ENCODE results near the gene ZFP2. TPM values are rescaled to one million over a fixed set of nuclear protein-coding genes. Genes with fewer than 3 reads are reported as not detected.

Gene ZFP2
- total and polyA plus RNA-seq, 2 of the 13 experiments (the other 11 are each of a cell fraction or from before 2014, with no cell fraction given) = 0.27 to 0.42 TPM

DNA sequence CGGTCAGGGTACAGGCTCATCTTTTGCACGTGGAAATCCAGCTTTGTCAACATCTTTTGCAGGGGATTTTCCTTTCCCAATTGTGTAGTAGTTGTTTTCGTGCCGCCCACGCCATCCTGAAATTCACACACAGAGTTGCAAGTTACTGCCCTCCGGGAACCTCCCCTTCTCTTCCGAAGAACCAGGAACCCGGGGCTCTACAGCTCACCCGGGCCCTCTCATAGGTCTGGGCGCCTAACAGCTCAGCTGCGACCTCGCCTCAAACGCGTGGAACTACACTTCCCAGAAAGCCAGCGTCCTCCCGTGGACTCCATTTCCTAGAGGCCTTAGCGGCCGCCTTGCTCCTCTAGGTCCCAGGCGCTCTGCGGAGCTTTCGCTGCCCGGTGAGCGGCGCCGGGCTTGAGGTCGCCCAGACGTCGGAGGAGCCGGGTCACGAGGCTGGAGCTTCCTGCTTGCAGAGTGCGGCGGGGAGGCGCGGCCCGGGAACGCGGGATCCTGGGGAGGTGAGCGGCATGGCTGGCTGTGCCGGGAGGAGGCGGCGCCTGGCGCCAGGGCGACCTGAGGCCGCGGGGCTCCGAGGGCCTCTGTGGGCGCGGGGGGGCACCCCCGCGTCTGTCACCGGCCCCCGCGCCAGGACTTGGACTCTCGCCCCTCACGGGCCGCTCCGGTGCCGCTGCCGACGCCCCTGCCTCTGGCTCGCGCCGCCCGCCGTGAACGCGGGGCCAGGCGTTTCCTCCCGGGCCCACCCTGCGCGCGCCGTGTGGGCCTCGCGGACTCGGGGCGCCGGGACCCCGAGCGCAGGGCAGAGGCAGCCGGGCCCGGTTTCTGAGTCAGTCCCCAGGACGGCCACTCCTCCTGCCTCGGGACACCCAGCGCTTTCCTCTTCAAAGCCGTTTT, 35.8 kb upstream of the ZFP2 start, which contains the start of gene ZNF354B (continued):
- TF ChIP-seq ZNF280D (CRISPR knock-in tag; IDR thresholded peaks at IDR 0.05) = 0 out of 2 replicates have a peak, but pooled peaks have one; percentile 37
- TF ChIP-seq ZNF562 (CRISPR knock-in tag; IDR thresholded peaks at IDR 0.05; ENCODE audit: borderline replicate concordance) = no peak
- no peak for TF ChIP-seq EZH2 (conservative IDR thresholded peaks at IDR 0.05; ENCODE audit: low read depth, low read length)
- no peak for TF ChIP-seq ZNF513 (CRISPR knock-in tag; conservative IDR thresholded peaks at IDR 0.05)
- TF ChIP-seq, protein P1, sequence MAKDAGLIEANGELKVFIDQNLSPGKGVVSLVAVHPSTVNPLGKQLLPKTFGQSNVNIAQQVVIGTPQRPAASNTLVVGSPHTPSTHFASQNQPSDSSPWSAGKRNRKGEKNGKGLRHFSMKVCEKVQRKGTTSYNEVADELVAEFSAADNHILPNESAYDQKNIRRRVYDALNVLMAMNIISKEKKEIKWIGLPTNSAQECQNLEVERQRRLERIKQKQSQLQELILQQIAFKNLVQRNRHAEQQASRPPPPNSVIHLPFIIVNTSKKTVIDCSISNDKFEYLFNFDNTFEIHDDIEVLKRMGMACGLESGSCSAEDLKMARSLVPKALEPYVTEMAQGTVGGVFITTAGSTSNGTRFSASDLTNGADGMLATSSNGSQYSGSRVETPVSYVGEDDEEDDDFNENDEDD (CRISPR knock-in tag; IDR thresholded peaks at IDR 0.05; ENCODE audit: borderline replicate concordance) = peak; percentile 86
- no peak for TF ChIP-seq SETDB1 (CRISPR knock-in tag; IDR thresholded peaks at IDR 0.05; ENCODE audit: borderline replicate concordance)
- TF ChIP-seq ZHX2 (IDR thresholded peaks at IDR 0.05; ENCODE audit: low read depth) = peak; percentile 47; the same call in 1 of the 2 replicates
- TF ChIP-seq ZHX2 (CRISPR knock-in tag; IDR thresholded peaks at IDR 0.05; ENCODE audit: borderline replicate concordance) = no peak
- TF ChIP-seq SRSF4 (IDR thresholded peaks at IDR 0.05; ENCODE audit: low read depth, low read length, poor library complexity, severe bottlenecking) = no peak
- no peak for TF ChIP-seq ZNF720 (CRISPR knock-in tag; IDR thresholded peaks at IDR 0.05)
- TF ChIP-seq SP5 (CRISPR knock-in tag; IDR thresholded peaks at IDR 0.05; ENCODE audit: borderline replicate concordance, low read depth) = no peak
- peak; percentile 73; the same call in 1 of the 3 replicates for TF ChIP-seq MXI1 (IDR thresholded peaks at IDR 0.05; ENCODE audit: borderline replicate concordance, low read depth, low read length)
